ENCODE measurements around the gene RIPK1. TPM values are rescaled to one million over a fixed set of nuclear protein-coding genes. Genes with fewer than 3 reads are reported as not detected.
A peak's percentile ranks its signal among the peaks of the same experiment; 100 is the strongest.

RIPK1 gene
- total and polyA plus RNA-seq, 10 of the 15 experiments (the other 5 are each of a cell fraction or from before 2014, with no cell fraction given), result 1.6 to 11.2 (median 6.3) TPM

DNA sequence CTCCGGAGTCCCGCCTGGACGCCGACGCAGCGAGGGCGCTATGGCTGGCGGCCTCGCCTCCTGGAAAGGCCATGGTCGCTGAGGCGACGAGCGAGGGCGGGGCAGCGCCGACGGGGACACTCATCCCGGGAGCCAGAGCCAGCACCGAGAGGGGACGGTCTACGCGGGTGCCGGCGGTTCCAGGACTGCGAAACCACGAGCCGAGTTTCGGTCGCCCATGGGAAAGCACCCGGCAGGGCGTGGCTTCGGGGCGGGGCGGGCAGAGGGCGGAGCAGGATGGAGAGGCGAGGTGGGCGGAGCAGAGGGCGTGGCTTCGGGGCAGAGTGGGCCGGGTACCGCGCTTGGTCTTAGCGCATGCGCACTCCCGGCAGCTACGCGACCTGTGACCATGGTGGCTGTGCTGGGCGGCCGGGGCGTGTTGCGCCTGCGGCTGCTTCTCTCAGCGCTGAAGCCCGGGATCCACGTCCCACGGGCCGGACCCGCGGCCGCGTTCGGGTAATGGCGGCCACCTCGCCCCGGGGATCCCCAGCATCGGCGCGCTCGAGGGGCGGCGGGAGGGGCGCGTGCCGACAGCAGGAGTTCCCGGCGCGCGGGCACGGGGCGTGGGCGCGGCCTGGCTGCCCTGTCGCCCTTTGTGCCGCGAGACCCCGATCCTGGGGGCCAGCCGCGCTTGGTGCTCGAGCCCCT is 50.2 kb downstream of the RIPK1 start, which contains the start of gene BPHL (continued):
- TF ChIP-seq, protein P1, sequence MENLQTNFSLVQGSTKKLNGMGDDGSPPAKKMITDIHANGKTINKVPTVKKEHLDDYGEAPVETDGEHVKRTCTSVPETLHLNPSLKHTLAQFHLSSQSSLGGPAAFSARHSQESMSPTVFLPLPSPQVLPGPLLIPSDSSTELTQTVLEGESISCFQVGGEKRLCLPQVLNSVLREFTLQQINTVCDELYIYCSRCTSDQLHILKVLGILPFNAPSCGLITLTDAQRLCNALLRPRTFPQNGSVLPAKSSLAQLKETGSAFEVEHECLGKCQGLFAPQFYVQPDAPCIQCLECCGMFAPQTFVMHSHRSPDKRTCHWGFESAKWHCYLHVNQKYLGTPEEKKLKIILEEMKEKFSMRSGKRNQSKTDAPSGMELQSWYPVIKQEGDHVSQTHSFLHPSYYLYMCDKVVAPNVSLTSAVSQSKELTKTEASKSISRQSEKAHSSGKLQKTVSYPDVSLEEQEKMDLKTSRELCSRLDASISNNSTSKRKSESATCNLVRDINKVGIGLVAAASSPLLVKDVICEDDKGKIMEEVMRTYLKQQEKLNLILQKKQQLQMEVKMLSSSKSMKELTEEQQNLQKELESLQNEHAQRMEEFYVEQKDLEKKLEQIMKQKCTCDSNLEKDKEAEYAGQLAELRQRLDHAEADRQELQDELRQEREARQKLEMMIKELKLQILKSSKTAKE (IDR thresholded peaks at IDR 0.05; ENCODE audit: low read depth, poor library complexity, severe bottlenecking), result no peak
- peak; percentile 27; the same call in 2 of the 3 replicates for TF ChIP-seq POU2F2 (IDR thresholded peaks at IDR 0.05; ENCODE audit: borderline replicate concordance, low read depth, low read length)
- no peak for TF ChIP-seq PML (IDR thresholded peaks at IDR 0.05; ENCODE audit: low read length)
- TF ChIP-seq FOXK2 (IDR thresholded peaks at IDR 0.05), result no peak
- TF ChIP-seq, protein P2, sequence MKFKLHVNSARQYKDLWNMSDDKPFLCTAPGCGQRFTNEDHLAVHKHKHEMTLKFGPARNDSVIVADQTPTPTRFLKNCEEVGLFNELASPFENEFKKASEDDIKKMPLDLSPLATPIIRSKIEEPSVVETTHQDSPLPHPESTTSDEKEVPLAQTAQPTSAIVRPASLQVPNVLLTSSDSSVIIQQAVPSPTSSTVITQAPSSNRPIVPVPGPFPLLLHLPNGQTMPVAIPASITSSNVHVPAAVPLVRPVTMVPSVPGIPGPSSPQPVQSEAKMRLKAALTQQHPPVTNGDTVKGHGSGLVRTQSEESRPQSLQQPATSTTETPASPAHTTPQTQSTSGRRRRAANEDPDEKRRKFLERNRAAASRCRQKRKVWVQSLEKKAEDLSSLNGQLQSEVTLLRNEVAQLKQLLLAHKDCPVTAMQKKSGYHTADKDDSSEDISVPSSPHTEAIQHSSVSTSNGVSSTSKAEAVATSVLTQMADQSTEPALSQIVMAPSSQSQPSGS (IDR thresholded peaks at IDR 0.05; ENCODE audit: low read length), result no peak
- TF ChIP-seq, protein P3, sequence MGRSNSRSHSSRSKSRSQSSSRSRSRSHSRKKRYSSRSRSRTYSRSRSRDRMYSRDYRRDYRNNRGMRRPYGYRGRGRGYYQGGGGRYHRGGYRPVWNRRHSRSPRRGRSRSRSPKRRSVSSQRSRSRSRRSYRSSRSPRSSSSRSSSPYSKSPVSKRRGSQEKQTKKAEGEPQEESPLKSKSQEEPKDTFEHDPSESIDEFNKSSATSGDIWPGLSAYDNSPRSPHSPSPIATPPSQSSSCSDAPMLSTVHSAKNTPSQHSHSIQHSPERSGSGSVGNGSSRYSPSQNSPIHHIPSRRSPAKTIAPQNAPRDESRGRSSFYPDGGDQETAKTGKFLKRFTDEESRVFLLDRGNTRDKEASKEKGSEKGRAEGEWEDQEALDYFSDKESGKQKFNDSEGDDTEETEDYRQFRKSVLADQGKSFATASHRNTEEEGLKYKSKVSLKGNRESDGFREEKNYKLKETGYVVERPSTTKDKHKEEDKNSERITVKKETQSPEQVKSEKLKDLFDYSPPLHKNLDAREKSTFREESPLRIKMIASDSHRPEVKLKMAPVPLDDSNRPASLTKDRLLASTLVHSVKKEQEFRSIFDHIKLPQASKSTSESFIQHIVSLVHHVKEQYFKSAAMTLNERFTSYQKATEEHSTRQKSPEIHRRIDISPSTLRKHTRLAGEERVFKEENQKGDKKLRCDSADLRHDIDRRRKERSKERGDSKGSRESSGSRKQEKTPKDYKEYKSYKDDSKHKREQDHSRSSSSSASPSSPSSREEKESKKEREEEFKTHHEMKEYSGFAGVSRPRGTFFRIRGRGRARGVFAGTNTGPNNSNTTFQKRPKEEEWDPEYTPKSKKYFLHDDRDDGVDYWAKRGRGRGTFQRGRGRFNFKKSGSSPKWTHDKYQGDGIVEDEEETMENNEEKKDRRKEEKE (IDR thresholded peaks at IDR 0.05), result 0 out of 2 replicates have a peak, but pooled peaks have one; percentile 40
- TF ChIP-seq SMARCA5 (IDR thresholded peaks at IDR 0.05), result peak; percentile 77; the same call in 1 of the 2 replicates
- peak; percentile 99 for TF ChIP-seq HDGF (IDR thresholded peaks at IDR 0.05)
- peak; percentile 91 for TF ChIP-seq EED (IDR thresholded peaks at IDR 0.05; ENCODE audit: low read depth)
- no peak for TF ChIP-seq EZH2 (IDR thresholded peaks at IDR 0.05; ENCODE audit: borderline replicate concordance, control insufficient read depth, low read depth, low read length)
- peak; percentile 88 for TF ChIP-seq DPF2 (IDR thresholded peaks at IDR 0.05)
- TF ChIP-seq, protein P4, sequence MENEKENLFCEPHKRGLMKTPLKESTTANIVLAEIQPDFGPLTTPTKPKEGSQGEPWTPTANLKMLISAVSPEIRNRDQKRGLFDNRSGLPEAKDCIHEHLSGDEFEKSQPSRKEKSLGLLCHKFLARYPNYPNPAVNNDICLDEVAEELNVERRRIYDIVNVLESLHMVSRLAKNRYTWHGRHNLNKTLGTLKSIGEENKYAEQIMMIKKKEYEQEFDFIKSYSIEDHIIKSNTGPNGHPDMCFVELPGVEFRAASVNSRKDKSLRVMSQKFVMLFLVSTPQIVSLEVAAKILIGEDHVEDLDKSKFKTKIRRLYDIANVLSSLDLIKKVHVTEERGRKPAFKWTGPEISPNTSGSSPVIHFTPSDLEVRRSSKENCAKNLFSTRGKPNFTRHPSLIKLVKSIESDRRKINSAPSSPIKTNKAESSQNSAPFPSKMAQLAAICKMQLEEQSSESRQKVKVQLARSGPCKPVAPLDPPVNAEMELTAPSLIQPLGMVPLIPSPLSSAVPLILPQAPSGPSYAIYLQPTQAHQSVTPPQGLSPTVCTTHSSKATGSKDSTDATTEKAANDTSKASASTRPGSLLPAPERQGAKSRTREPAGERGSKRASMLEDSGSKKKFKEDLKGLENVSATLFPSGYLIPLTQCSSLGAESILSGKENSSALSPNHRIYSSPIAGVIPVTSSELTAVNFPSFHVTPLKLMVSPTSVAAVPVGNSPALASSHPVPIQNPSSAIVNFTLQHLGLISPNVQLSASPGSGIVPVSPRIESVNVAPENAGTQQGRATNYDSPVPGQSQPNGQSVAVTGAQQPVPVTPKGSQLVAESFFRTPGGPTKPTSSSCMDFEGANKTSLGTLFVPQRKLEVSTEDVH (IDR thresholded peaks at IDR 0.05; ENCODE audit: low read depth, partially characterized antibody), result no peak
- TF ChIP-seq, protein P5, sequence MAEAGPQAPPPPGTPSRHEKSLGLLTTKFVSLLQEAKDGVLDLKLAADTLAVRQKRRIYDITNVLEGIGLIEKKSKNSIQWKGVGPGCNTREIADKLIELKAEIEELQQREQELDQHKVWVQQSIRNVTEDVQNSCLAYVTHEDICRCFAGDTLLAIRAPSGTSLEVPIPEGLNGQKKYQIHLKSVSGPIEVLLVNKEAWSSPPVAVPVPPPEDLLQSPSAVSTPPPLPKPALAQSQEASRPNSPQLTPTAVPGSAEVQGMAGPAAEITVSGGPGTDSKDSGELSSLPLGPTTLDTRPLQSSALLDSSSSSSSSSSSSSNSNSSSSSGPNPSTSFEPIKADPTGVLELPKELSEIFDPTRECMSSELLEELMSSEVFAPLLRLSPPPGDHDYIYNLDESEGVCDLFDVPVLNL (IDR thresholded peaks at IDR 0.05; ENCODE audit: low read depth, low read length), result no peak
- TF ChIP-seq SMC3 (IDR thresholded peaks at IDR 0.05; ENCODE audit: borderline replicate concordance, low read length), result no peak
- no peak for TF ChIP-seq SREBF2 (IDR thresholded peaks at IDR 0.05; ENCODE audit: low read length)
- TF ChIP-seq, protein P6, sequence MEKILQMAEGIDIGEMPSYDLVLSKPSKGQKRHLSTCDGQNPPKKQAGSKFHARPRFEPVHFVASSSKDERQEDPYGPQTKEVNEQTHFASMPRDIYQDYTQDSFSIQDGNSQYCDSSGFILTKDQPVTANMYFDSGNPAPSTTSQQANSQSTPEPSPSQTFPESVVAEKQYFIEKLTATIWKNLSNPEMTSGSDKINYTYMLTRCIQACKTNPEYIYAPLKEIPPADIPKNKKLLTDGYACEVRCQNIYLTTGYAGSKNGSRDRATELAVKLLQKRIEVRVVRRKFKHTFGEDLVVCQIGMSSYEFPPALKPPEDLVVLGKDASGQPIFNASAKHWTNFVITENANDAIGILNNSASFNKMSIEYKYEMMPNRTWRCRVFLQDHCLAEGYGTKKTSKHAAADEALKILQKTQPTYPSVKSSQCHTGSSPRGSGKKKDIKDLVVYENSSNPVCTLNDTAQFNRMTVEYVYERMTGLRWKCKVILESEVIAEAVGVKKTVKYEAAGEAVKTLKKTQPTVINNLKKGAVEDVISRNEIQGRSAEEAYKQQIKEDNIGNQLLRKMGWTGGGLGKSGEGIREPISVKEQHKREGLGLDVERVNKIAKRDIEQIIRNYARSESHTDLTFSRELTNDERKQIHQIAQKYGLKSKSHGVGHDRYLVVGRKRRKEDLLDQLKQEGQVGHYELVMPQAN (conservative IDR thresholded peaks at IDR 0.05), result peak; percentile 81
- TF ChIP-seq HDAC2 (IDR thresholded peaks at IDR 0.05), result no peak
- TF ChIP-seq ZNF274 (IDR thresholded peaks at IDR 0.05; ENCODE audit: insufficient read depth, insufficient read length), result no peak

Measured in GM12878 (cell line).